HEK293T (cell line): ENCODE data around the gene WWOX.

Experiments
- CTCF ChIA-PET: fragments of 350-600 bp; formaldehyde crosslinking; extraction: SDS; loops from one replicate; lab custom pipeline; 2021; ENCODE audit warnings: antibody characterized with exemption, inconsistent platforms; lab: Yijun Ruan, JAX
- POLR2A ChIA-PET: fragments of 350-600 bp; formaldehyde crosslinking; extraction: SDS; loops from one replicate; lab custom pipeline; 2020; ENCODE audit warnings: antibody characterized with exemption, inconsistent platforms; lab: Yijun Ruan, JAX
- DNase-seq: peaks from one replicate; pipeline ENCODE4 v3.0.0; 2012; ENCODE audit warnings: mixed read lengths; ENCODE audit errors: extremely low spot score
- ARNT ChIP-seq: fragments of 450-650 bp; IDR thresholded peaks from 2 replicates; pipeline ENCODE4 v1.6.1; 2017; ENCODE audit warnings: mild to moderate bottlenecking
- BHLHE40 ChIP-seq: fragments of 450-650 bp; IDR thresholded peaks from 2 replicates; pipeline ENCODE4 v1.6.1; 2016; ENCODE audit warnings: mild to moderate bottlenecking, moderate library complexity, borderline replicate concordance
- CTBP1 ChIP-seq: fragments of 450-650 bp; IDR thresholded peaks from 2 replicates; pipeline ENCODE4 v1.6.1; 2016; ENCODE audit warnings: borderline replicate concordance
- ELF4 ChIP-seq: fragments of 450-650 bp; IDR thresholded peaks from 2 replicates; pipeline ENCODE4 v1.6.1; 2017; ENCODE audit warnings: antibody characterized with exemption
- FOXA1 ChIP-seq: fragments of 450-650 bp; IDR thresholded peaks from 2 replicates; pipeline ENCODE4 v1.6.1; 2016; ENCODE audit warnings: mild to moderate bottlenecking
- FOXK2 ChIP-seq: fragments of 450-650 bp; IDR thresholded peaks from 2 replicates; pipeline ENCODE4 v1.6.1; 2016; ENCODE audit warnings: mild to moderate bottlenecking
- FOXM1 ChIP-seq: fragments of 450-650 bp; IDR thresholded peaks from 2 replicates; pipeline ENCODE4 v1.6.1; 2017; ENCODE audit warnings: mild to moderate bottlenecking, borderline replicate concordance
- HDGF ChIP-seq: fragments of 450-650 bp; IDR thresholded peaks from 2 replicates; pipeline ENCODE4 v1.6.1; 2017; ENCODE audit warnings: antibody characterized with exemption, borderline replicate concordance
- L3MBTL2 ChIP-seq: fragments of 450-650 bp; conservative IDR thresholded peaks from 2 replicates; pipeline ENCODE4 v1.6.1; 2016; ENCODE audit warnings: mild to moderate bottlenecking
- LEF1 ChIP-seq: fragments of 450-650 bp; IDR thresholded peaks from 2 replicates; pipeline ENCODE4 v1.6.1; 2017; ENCODE audit warnings: mild to moderate bottlenecking, borderline replicate concordance
- NFRKB ChIP-seq: fragments of 450-650 bp; IDR thresholded peaks from 2 replicates; pipeline ENCODE4 v1.6.1; 2016; ENCODE audit warnings: mild to moderate bottlenecking, moderate library complexity
- SP1 ChIP-seq: fragments of 450-650 bp; IDR thresholded peaks from 2 replicates; pipeline ENCODE4 v1.6.1; 2017
- SUZ12 ChIP-seq: fragments of 450-650 bp; IDR thresholded peaks from 2 replicates; pipeline ENCODE4 v1.6.1; 2016; ENCODE audit warnings: mild to moderate bottlenecking
- TARDBP ChIP-seq: fragments of 450-650 bp; IDR thresholded peaks from 2 replicates; pipeline ENCODE4 v1.6.1; 2016
- ZNF384 ChIP-seq: fragments of 450-650 bp; IDR thresholded peaks from 2 replicates; pipeline ENCODE4 v1.6.1; 2016
- TF ChIP-seq, protein P1 (sequence below): fragments of 450-650 bp; IDR thresholded peaks from 2 replicates; pipeline ENCODE4 v1.6.1; 2016

The WWOX gene

DNA sequence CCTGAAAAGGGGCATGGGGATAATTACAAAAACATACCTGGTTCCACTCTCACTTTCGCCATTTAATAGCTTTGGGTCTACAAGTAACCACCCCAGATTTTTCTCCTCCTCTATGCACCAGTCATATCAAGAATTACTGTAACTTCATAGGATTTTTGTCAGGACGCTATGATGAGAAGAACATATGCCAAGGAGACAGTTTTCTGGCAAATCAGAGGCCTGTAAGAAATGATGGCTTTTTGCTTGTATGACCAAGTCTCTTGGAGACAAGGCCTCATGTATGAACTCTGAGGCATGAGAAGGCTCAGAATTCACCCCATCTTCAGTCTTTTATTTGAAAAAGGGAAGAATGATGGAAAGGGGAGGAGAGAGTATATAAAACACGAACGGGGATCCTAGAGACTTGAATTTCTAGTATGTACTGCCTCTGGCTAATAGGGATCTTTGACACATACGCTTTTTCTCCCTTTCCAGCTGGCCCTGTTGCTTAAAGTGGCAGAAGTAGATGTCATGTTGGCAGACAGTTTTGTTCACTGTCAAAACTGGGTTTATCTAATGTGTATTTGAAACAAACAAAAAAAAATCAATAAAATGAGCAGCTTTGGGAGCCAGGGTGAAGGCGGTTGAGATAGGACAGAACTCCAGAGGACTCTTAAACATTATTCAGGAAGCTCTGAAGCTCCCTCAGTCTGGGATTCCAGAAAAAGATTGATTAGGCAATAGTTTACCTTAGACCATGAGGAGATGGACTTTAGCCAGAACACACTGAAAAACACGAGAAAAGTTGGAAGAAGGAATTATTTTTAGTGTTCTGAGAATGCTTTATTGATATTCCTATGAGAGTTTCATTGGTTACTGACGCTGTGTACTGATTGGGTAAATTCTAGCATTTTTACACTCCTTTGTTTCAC is 656.6 kb downstream of the WWOX start:
- DNase-seq: no peak
- TF ChIP-seq LEF1 (no peak), SUZ12 (no peak), FOXA1 (no peak), ZNF384 (no peak), BHLHE40 (no peak), HDGF (no peak), FOXK2 (no peak), CTBP1 (no peak), ELF4 (no peak)
- POLR2A ChIA-PET: no interaction called here
- CTCF ChIA-PET: no interaction called here

DNA sequence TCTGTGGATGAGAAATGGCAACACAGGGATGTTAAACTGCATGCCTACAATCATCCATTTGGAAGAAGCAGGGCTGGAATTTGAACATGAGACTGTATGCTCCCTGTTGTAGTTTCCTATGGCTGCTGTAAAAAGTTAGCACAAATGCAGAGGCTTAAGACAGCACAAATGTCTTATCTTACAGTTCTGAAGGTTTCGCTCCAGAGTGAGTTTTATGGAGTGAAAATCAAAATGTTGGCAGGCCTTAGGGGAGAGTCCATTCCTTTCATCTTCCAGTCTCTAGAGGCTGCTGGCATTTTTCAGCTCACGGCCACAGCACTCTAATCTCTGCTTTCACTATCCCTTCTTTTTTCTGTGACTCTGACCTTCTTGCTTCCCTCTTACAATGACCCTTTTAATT is 660.1 kb downstream of the WWOX start:
- ChIA-PET POLR2A (no interaction called here), CTCF (no interaction called here)
- no peak for DNase-seq
- no peak for TF ChIP-seq BHLHE40
- no peak for TF ChIP-seq CTBP1
- TF ChIP-seq TARDBP: no peak

DNA sequence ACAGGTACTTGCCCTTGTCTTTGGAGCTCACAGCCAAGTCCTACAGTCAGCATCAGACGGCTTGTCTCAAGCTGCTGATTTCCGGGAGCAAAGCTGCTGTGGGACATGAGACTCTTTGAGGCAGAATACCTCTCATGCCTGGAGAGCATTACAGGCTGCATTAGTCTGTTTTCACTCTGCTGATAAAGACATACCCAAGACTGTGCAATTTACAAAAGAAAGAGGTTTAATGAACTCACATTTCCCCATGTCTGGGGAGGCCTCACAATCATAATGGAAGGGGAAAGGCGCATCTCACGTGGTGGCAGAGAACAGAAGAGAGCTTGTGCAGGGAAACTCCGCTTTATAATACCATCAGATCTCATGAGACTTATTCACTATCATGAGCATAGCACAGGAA is 661.2 kb downstream of the WWOX start:
- POLR2A ChIA-PET: no interaction called here
- TF ChIP-seq FOXA1 (no peak), FOXK2 (no peak), CTBP1 (no peak), FOXM1 (no peak), NFRKB (no peak), ARNT (no peak), LEF1 (no peak), SUZ12 (no peak), ZNF384 (no peak), L3MBTL2 (no peak), HDGF (no peak)
- DNase-seq: no peak
- CTCF ChIA-PET: no interaction called here

DNA sequence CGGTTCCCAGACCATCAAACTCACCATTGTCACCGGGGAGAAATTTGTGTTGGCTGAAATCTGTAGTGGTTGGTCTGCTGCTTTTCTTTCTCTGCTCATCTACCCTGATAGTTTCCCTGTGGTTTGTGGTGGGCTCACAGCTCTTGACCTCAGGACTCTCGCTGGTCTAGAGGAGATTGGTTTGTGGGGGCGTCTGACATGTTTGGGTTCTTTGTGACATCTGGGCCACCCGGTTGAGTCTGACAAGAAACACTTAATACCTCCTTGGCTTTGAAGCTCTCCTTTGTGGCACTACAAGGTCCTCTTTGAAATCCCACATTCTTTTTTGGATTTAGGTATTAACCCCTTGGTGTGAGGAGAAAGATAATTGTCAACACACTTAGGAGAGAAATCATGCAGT is 662.0 kb downstream of the WWOX start:
- POLR2A ChIA-PET: no interaction called here
- no peak for TF ChIP-seq TARDBP
- no peak for TF ChIP-seq ELF4
- TF ChIP-seq FOXA1: no peak
- no peak for TF ChIP-seq FOXM1
- no peak for TF ChIP-seq FOXK2
- no peak for TF ChIP-seq CTBP1
- no peak for TF ChIP-seq NFRKB
- TF ChIP-seq LEF1: no peak
- TF ChIP-seq, protein P1, sequence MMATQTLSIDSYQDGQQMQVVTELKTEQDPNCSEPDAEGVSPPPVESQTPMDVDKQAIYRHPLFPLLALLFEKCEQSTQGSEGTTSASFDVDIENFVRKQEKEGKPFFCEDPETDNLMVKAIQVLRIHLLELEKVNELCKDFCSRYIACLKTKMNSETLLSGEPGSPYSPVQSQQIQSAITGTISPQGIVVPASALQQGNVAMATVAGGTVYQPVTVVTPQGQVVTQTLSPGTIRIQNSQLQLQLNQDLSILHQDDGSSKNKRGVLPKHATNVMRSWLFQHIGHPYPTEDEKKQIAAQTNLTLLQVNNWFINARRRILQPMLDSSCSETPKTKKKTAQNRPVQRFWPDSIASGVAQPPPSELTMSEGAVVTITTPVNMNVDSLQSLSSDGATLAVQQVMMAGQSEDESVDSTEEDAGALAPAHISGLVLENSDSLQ: no peak
- TF ChIP-seq SUZ12: no peak
- TF ChIP-seq ZNF384: no peak
- no peak for TF ChIP-seq HDGF
- no peak for TF ChIP-seq ARNT
- no peak for TF ChIP-seq SP1
- no peak for TF ChIP-seq BHLHE40
- TF ChIP-seq L3MBTL2: no peak
- CTCF ChIA-PET: no interaction called here
- DNase-seq: no peak

DNA sequence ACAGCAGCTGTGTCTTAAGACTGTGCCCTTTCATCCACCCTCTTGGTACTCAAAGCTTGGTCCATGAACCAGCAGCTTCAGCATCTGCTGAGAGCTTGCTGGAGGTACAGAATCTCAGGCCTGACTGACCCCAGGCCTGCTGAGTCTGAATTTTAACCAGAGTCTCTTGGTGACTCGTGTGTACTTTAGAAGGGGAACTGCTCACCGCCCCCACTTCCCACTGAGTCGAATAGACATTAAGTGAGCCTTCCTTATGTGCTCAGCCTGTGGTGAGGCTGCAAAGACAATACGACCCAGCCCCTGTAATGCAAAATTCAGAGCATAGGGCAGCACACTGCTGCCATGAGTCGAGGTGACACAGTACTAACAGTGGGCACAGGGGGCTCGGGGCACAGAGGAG is 662.8 kb downstream of the WWOX start:
- ChIA-PET POLR2A (no interaction called here), CTCF (no interaction called here)
- TF ChIP-seq ARNT (no peak), FOXM1 (no peak), HDGF (no peak), FOXK2 (no peak), SP1 (no peak), SUZ12 (no peak), L3MBTL2 (no peak), CTBP1 (no peak), BHLHE40 (no peak), FOXA1 (no peak), ZNF384 (no peak), LEF1 (no peak), ELF4 (no peak), TARDBP (no peak), NFRKB (no peak)
- TF ChIP-seq, protein P1: no peak
- DNase-seq: no peak

DNA sequence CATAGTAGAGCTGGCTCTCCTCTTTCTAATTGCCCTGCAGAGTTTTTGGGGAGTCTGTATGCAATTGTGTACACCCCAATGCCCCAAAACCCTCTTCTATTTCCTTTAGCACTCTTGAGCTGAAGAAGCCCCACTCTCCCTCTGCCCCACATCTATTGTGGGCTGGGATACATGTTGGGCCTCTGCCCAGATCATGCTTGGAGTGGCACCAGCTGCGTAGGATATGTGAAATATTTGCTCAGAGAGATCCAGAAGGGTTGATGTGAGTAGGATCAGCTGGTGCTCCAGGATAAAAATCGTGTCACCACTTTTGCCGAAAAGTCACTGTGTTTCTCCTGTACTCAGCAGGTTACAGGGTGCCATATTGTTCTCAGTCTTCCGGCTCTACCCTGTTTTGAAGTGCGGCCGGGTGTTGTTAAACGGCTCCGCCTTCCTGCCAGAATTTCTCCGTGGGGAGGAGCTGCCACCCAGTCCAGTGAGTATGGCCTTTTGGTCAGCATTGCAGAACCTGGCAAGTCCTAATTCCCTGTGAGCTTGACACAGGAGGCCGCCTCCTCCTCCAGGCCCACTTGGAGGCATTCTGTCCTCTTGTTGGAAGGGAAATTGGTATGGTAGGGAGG is 664.5 kb downstream of the WWOX start:
- no peak for DNase-seq
- TF ChIP-seq L3MBTL2 (no peak), ELF4 (no peak), NFRKB (no peak), SUZ12 (no peak), FOXM1 (no peak), LEF1 (no peak), FOXA1 (no peak), SP1 (no peak), BHLHE40 (no peak), HDGF (no peak), ZNF384 (no peak), ARNT (no peak), FOXK2 (no peak), CTBP1 (no peak)
- TF ChIP-seq, protein P1: no peak
- ChIA-PET CTCF (no interaction called here), POLR2A (no interaction called here)
